Measurements from ENCODE around the gene HIVEP3. TPM values are rescaled to one million over a fixed set of nuclear protein-coding genes. Genes with fewer than 3 reads are reported as not detected.
A peak's percentile ranks its signal among the peaks of the same experiment; 100 is the strongest.

The HIVEP3 gene
- total RNA-seq, 1 experiment from 2014 or later, result 11.0 TPM

DNA sequence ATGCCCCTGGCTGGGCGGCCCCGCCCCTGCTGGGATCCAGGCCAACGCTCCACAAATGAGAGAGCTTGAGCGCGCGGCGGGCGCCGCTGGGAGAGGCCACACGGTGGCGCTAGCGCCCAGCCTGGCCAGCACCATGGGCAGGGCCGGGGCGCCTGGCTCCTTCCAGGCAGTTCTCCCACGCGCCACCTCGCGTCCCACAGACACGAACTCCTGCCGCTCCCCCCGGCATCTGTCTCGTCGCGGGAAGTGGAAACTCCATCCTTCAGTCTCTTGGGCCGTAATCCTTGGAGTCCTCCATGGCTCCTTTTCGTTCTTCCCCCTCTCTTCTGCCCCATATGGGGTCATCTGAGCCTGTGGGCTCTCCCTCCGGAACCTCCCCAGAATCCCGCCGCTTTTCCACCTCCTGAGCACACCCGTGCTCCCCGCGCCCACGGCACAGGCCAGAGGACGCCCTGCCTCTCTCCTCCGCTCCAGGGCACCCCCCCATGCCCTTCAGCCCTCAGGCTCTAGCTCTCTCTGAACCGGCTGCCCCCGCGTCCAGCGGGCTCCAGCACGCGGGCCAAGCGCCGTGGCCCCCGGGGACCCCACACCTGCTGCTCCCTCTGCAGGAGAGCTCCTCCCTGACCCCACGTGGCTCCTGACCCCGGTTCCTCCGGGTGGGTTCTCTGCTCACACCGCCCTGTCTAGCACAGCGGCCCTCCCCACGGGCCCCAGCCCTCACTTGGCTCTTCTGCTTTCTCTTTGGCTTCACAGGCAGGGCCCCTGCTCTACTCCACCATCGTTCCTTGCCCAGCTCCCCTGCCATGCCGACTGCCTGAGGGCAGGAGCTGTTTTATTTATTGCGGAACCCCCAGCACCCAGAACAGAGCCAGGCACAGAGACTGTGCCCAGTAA is 402.3 kb downstream of the HIVEP3 start:
- TF ChIP-seq EZH2 (IDR thresholded peaks at IDR 0.05; ENCODE audit: low read depth), result no peak
- TF ChIP-seq, protein P1, sequence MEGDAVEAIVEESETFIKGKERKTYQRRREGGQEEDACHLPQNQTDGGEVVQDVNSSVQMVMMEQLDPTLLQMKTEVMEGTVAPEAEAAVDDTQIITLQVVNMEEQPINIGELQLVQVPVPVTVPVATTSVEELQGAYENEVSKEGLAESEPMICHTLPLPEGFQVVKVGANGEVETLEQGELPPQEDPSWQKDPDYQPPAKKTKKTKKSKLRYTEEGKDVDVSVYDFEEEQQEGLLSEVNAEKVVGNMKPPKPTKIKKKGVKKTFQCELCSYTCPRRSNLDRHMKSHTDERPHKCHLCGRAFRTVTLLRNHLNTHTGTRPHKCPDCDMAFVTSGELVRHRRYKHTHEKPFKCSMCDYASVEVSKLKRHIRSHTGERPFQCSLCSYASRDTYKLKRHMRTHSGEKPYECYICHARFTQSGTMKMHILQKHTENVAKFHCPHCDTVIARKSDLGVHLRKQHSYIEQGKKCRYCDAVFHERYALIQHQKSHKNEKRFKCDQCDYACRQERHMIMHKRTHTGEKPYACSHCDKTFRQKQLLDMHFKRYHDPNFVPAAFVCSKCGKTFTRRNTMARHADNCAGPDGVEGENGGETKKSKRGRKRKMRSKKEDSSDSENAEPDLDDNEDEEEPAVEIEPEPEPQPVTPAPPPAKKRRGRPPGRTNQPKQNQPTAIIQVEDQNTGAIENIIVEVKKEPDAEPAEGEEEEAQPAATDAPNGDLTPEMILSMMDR (conservative IDR thresholded peaks at IDR 0.05), result peak; percentile 87
- POLR2A ChIA-PET (ENCODE audit: unreplicated experiment), result interaction anchor here (0.6 kb wide), 2 partner anchors 23 to 34 kb away, joined by 3 read pairs; no protein-coding TSS in a partner anchor
- peak overlapping the region; percentile 49; the same call in 1 of the 2 replicates for H3K4me3 ChIP-seq

DNA sequence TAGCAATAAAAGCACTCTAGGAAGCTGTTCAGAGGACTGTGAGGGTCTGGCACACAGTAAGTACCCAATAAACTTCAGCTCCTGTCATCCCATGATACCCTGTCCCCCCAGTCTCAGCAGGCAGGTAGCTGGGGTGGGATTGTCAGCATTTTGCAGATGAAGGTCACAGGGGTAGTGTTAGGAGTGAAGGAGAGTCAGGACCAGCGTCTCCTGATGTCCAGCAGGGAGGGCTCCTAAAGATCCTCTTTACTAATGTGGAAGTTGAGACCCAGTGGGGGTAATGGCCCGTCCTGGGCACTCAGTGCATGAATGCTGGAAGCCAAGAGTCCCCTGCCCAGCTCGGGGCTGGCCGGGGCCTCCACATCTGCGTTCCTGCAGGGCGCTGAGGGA is 402.9 kb downstream of the HIVEP3 start:
- Histone ChIP-seq H3K4me2 (peak overlapping the region; percentile 90), H3K27ac (peak overlapping the region; percentile 96), H3F3A (ENCODE audit: insufficient read depth, low read depth) (peaks cover 33% of the 10 kb centered on the region), H3K27me3 (ENCODE audit: insufficient read depth, low read depth) (no peaks in the 10 kb centered on the region), H3K9me3 (ENCODE audit: insufficient read depth, low read depth) (no peaks in the 10 kb centered on the region), H3K4me1 (replicated peaks; ENCODE audit: insufficient read depth) (peaks cover 42% of the 10 kb centered on the region), H3K79me2 (ENCODE audit: low read depth) (no peaks in the 10 kb centered on the region), H2AFZ (no peak overlapping the region), H3K4me3 (peak overlapping the region; percentile 49), H3K9me2 (ENCODE audit: insufficient read depth) (no peaks in the 10 kb centered on the region), H4K20me1 (ENCODE audit: insufficient read depth) (0 out of 2 replicates have a peak, but pooled peaks cover 3% of the 10 kb centered on the region), H3K36me3 (ENCODE audit: low read depth) (no peaks in the 10 kb centered on the region)
- BruUV-seq (replicated peaks), result no TSS peak
- TF ChIP-seq EZH2 (IDR thresholded peaks at IDR 0.05; ENCODE audit: low read depth), result no peak
- intact Hi-C loops (cut with micrococcal nuclease; ENCODE audit: unreplicated experiment), result loop anchor here (1.0 to 10.0 kb wide), 12 partner anchors 15 to 387 kb away; partner anchors contain the start of gene EDN2
- no peak for DNase-seq
- CTCF ChIA-PET, result interaction anchor here (0.6 to 4.2 kb wide), 14 partner anchors 16 to 942 kb away, joined by 3 to 17 read pairs (median 5); partner anchors contain the start of gene EDN2
- POLR2A ChIA-PET (ENCODE audit: unreplicated experiment), result interaction anchor here (0.5 to 1.3 kb wide), 4 partner anchors 31 to 349 kb away, joined by 3 to 10 read pairs (median 6); partner anchors contain the start of gene EDN2

More for the DNA sequence above, 402.3 kb downstream of the HIVEP3 start:
- H3F3A ChIP-seq (ENCODE audit: insufficient read depth, low read depth), result peaks cover 33% of the 10 kb centered on the region
- CTCF ChIA-PET, result interaction anchor here (0.6 to 4.2 kb wide), 16 partner anchors 17 to 404 kb away, joined by 3 to 17 read pairs (median 4); partner anchors contain the start of gene EDN2
- H3K9me3 ChIP-seq (ENCODE audit: insufficient read depth, low read depth), result no peaks in the 10 kb centered on the region
- peak; percentile 62 to 96 for DNase-seq
- H4K20me1 ChIP-seq (ENCODE audit: insufficient read depth), result 0 out of 2 replicates have a peak, but pooled peaks cover 3% of the 10 kb centered on the region
- peak overlapping the region; percentile 90 for H3K4me2 ChIP-seq
- peak overlapping the region; percentile 75 for H2AFZ ChIP-seq
- H3K79me2 ChIP-seq (ENCODE audit: low read depth), result no peaks in the 10 kb centered on the region
- H3K27ac ChIP-seq, result peak overlapping the region; percentile 96
- peaks cover 42% of the 10 kb centered on the region for H3K4me1 ChIP-seq (replicated peaks; ENCODE audit: insufficient read depth)
- H3K27me3 ChIP-seq (ENCODE audit: insufficient read depth, low read depth), result no peaks in the 10 kb centered on the region
- H3K9me2 ChIP-seq (ENCODE audit: insufficient read depth), result no peaks in the 10 kb centered on the region
- H3K36me3 ChIP-seq (ENCODE audit: low read depth), result no peaks in the 10 kb centered on the region
- BruUV-seq (replicated peaks), result no TSS peak
- intact Hi-C loops (cut with micrococcal nuclease; ENCODE audit: unreplicated experiment), result loop anchor here (2.0 to 10.0 kb wide), 4 partner anchors 34 to 386 kb away; partner anchors contain the start of gene EDN2

DNA sequence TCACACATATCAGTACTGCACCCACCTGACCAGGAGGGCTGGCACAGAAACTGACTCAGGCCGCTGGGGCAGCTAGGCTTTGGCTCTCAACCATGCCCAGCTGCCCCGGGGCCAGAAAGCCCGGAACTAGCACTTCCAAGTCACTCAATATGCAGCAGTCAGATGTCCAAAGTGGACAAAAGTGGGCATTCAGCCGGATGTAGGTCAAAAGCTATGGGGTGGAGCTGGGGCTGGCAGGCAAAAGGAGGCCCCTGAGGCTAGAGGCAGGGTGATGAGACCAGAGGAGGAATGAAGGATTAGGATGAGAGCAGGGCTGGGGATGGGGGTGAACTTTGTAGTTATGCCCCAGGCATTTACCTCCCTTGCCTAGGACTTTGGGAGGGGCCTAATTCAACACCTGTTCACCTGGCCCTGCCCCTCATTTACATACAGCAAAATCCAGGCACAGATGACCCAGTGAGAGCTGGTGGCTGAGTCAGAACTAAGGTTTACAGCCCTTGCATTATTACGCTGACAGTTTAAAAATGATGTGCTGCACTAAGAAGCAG is 403.5 kb downstream of the HIVEP3 start:
- Histone ChIP-seq H3K27me3 (ENCODE audit: insufficient read depth, low read depth) (no peaks in the 10 kb centered on the region), H3K9me3 (ENCODE audit: insufficient read depth, low read depth) (no peaks in the 10 kb centered on the region), H3K4me1 (replicated peaks; ENCODE audit: insufficient read depth) (peaks cover 42% of the 10 kb centered on the region), H3K36me3 (ENCODE audit: low read depth) (no peaks in the 10 kb centered on the region), H3K79me2 (ENCODE audit: low read depth) (no peaks in the 10 kb centered on the region), H3K4me2 (peak overlapping the region; percentile 90), H3K9me2 (ENCODE audit: insufficient read depth) (no peaks in the 10 kb centered on the region), H3F3A (ENCODE audit: insufficient read depth, low read depth) (peaks cover 33% of the 10 kb centered on the region), H4K20me1 (ENCODE audit: insufficient read depth) (0 out of 2 replicates have a peak, but pooled peaks cover 3% of the 10 kb centered on the region), H3K27ac (peak overlapping the region; percentile 96), H2AFZ (no peak overlapping the region), H3K4me3 (peak overlapping the region; percentile 49; the same call in 1 of the 2 replicates)
- DNase-seq, result peak; percentile 98 to 99
- CTCF ChIA-PET, result interaction anchor here (0.8 to 4.2 kb wide), 13 partner anchors 16 to 942 kb away, joined by 3 to 17 read pairs (median 5); partner anchors contain the start of gene EDN2
- POLR2A ChIA-PET (ENCODE audit: unreplicated experiment), result interaction anchor here (0.5 to 1.5 kb wide), 12 partner anchors 13 to 662 kb away, joined by 3 to 10 read pairs (median 5); partner anchors contain the start of genes CTPS1 and EDN2
- intact Hi-C loops (cut with micrococcal nuclease; ENCODE audit: unreplicated experiment), result loop anchor here (1.0 to 10.0 kb wide), 11 partner anchors 15 to 387 kb away; partner anchors contain the start of gene EDN2
- BruUV-seq (replicated peaks), result no TSS peak
- no peak for TF ChIP-seq EZH2 (IDR thresholded peaks at IDR 0.05; ENCODE audit: low read depth)
- TF ChIP-seq, protein P1 (conservative IDR thresholded peaks at IDR 0.05), result no peak
